Adrenal gland (tissue), 5 donors: ENCODE data around the gene MYO1B.

Experiments used
- POLR2A ChIP-seq, 2 donors: fragments of 450-650 bp; IDR thresholded peaks; one replicate each; pipeline ENCODE4 v1.6.1; 2017; ENCODE audit warnings: antibody characterized with exemption in 2 of 2, mild to moderate bottlenecking in 2 of 2, moderate library complexity in 1 of 2
- TF ChIP-seq, protein P1 (sequence below), 6 experiments: fragments of 450-650 bp in 4 of 6; fragments of 200-600 bp in 2 of 6; sonication (generic) in 1 of 6; IDR thresholded peaks; 1 replicate in 5 of 6; 2 replicates in 1 of 6; pipeline versions ENCODE4 v1.5.1 to v1.8.0; 2016 to 2021; ENCODE audit warnings: antibody characterized with exemption in 6 of 6, mild to moderate bottlenecking in 2 of 6, moderate library complexity in 1 of 6
- donor health status: DM: no; HTN: no; CAD: no.

DNA sequence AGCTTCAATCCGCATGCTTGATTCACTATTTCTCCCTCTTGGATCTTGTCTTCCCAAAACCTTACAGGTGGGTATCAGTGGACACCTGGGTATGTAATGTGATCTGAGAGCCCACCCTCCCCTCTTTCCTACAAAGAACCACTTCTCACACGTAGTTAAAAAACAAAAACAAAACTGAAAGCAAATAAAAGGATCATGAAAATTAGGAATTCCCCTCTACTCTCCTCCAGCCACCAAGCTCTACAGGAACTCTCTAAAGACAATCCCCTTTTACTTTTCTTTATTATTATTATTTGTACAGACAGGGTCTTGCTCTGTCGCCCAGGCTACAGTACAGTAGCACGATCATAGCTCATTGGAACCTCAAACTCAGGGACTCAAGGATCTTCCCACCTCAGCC is 40.8 kb upstream of the MYO1B start:
- TF ChIP-seq, protein P1, sequence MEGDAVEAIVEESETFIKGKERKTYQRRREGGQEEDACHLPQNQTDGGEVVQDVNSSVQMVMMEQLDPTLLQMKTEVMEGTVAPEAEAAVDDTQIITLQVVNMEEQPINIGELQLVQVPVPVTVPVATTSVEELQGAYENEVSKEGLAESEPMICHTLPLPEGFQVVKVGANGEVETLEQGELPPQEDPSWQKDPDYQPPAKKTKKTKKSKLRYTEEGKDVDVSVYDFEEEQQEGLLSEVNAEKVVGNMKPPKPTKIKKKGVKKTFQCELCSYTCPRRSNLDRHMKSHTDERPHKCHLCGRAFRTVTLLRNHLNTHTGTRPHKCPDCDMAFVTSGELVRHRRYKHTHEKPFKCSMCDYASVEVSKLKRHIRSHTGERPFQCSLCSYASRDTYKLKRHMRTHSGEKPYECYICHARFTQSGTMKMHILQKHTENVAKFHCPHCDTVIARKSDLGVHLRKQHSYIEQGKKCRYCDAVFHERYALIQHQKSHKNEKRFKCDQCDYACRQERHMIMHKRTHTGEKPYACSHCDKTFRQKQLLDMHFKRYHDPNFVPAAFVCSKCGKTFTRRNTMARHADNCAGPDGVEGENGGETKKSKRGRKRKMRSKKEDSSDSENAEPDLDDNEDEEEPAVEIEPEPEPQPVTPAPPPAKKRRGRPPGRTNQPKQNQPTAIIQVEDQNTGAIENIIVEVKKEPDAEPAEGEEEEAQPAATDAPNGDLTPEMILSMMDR (IDR thresholded peaks at IDR 0.05): no peak
- no peak for TF ChIP-seq POLR2A (IDR thresholded peaks at IDR 0.05)
